HTERT RPE-1 (cell line): ENCODE measurements around the gene GPR143.
"Not testable (repeated sequence)": the region's sequence is repeated elsewhere in the genome, so short reads cannot be mapped to it uniquely, and the experiment has no call there.

Experiments used
- in situ Hi-C: fragments of 300-500 bp; cut with MboI; formaldehyde crosslinking; loops from 4 replicates; pipeline ENCODE4 v1.14.3; 2020; ENCODE audit warnings: low sequenced_read_pairs

The GPR143 gene

DNA sequence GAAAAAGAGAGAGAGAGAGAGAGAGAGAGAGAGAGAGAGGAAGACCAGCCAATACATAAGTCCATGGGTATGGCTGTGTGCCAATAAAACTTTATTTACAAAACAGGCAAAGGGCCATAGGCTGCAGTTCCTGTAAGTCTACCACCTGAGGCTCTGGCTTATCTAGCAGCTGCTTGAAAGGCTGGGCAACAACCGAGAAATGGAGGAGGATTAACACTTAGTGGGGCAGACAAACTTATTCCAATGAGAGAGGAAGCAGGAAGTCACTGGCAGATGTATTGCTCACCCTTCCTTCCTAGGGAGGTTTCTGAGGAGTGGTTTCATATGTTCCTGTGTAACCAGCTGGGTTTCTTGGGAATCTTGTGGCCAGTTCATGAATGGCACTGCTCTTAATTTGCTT, 4.7 kb upstream of the GPR143 start:
- in situ Hi-C loops, result no loop called here

DNA sequence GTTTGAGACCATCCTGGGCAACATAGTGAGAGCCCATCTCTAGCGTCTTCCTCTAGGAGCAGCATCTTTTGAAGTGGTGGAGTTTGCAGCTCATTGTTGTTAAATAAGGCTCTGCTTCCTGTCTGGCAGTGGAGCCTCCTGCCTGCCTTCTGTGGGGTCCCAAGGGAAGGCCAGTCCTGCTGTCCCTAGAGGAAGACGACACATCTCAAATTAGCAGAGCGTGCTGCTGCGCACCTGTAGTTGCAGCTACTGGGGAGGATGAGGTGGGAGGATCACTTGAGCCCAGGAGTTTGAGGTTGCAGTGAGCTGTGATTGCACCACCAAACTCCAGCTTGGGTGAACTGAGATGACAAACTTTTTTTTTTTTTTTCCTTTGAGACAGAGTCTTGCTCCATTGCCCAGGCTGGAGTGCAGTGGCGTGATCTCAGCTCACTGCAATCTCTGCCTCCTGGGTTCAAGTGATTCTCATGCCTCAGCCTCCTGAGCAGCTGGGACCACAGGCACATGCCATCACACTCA, 2.7 kb upstream of the GPR143 start:
- in situ Hi-C loops, result not testable (repeated sequence)

DNA sequence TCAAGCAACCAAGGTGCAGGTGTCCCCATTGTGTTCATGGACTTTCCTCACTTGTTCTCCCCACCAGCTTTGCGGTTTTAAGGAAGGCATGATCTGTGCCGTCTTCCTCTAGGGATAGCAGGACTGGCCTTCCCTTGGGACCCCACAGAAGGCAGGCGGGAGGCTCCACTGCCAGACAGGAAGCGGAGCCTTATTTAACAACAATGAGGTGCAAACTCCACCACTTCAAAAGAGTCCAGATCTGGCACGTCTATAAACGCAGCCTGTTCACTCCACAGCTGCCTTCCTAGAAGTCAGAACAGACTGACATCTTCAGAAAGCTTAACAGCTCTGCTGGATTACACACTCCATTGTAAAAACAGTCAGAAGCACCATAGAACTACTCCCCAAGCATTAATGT, 1.7 kb upstream of the GPR143 start:
- in situ Hi-C loops, result no loop called here

DNA sequence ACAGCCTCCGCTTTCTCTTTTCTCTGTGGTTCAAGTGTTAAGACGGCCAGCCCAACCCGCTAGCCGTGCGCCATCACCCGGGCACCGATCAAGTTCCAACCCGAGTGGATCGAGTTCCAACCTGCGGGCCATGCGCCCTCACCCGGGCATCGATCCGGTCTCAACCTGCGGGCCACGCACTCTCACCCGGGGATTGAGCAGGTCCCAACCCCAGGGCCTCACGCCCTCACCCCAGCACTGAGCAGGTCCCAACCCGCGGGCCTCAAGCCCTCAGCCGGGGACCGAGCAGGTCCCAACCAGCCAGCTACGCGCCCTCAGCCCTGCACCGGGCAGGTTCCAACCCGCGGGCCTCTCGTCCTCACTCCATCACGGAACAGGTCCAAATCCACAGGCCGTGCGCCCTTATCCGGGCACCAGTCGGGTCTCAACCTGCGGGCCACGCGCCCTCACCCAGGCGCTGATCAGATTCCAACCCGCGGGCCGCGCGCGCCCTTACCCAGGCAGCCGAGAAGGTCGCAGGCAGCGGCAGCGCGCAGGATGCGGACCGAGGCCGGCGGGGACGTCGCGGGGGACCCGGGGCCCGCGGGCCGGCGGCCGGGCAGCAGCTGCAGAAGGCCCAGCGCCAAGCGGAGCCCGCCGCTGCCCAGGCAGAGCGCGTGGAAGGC, 443 bp downstream of the GPR143 start:
- in situ Hi-C loops, result no loop called here

DNA sequence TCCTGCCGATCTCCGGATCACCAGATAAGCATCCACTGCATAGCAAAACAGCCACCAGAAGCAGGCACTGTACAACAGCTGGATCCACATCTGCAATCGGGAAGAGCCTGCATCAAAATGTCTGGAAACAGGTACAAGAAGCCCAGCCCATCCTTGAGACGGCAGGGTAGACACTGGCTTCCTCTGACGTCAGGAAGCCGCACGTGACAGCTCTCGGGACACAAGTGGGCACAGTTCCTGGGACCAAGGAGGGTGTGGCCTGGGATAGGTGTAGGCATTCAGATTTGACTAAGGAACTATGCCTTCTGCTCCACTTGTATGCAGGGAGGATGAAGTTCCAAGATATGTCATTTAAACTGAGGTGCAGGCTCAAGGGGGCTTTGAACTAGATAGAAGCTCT, 6.3 kb downstream of the GPR143 start:
- in situ Hi-C loops, result no loop called here

DNA sequence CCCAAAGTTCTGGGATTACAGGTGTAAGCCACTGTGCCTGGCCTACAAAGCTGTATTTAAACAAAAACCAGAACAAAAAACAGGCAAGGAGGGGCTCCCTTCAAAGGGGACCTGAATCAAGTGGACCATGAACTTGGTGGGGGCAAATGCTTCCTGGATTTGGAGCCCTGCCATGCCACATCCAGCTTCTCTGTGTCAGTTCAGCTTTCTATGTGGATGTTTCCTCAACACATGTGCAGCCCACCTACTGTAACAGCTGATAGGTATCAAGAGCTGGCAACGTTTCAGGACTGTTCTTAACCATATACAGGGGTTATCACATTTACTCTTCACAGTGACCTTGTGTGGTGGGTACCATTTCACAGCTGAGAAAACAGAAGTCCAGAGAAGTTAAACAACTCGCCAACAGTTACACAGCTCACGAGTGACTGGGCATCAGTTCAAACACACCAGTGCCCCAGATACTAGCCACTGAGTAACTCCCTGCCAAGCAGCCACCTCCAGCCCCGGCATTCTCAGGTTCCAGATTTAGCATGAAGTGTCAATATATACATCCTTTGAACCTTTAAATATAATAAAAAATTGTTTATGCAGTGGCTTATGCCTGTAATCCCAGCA, 7.5 kb downstream of the GPR143 start:
- in situ Hi-C loops, result no loop called here

DNA sequence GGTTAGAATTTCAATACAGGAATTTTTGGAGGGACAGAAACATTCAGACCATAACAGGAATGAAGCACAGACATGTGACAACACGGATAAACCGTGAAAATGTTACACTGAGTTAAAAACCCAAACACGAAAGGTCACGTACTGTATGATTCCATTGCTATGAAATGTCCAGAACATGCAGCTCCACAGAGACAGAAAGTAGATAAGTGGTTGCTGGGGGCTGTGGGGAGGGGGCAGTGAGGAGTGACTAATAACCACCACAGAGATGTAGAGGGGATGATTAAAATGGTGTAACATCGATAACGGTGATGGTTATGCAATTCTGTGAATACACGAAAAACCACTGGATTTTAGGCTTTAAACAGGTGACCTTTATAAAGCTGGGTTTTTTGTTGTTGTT, 8.3 kb downstream of the GPR143 start:
- in situ Hi-C loops, result no loop called here

DNA sequence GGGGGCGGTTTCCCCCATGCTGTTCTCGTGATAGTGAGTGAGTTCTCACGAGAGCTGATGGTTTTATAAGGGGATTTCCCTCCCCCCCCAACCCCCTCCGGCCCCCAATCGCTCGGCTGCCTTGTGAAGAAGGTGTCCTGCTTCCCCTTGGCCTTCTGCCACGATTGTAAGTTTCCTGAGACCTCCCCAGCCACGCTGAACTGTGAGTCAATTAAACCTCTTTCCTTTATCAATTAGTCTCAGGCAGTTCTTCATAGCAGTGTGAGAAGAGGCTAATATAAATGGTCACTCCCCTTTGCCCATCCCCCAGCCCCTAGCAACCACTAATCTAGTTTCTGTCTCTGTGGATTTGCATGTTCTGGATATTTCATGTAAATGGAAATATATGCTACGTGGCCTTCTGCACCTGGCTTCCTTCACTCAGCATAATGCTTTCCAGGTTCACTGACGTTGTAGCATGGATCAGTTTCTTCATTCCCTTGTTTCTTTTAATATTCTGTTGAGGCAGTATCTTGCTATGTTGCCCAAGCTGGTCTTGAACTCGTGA, 16.4 kb downstream of the GPR143 start:
- in situ Hi-C loops, result no loop called here

DNA sequence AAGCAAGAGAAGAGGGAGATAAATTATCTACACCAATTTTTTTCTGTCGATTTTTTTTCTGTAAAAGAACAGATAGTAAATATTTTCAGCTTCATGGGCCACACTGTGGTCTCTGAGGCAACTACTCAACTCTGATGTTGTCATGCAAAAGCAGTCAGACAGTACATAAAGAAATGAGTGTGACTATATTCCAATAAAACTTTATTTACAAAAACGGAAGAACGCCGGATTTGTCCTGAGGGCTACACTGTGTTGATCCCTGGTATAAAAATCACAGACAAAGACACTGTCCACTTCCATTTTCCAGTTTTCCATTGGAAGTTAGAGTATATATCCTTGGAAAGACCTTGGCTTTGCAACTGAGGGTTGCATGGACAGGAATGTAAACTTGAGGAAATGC, 18.0 kb downstream of the GPR143 start:
- in situ Hi-C loops, result no loop called here

DNA sequence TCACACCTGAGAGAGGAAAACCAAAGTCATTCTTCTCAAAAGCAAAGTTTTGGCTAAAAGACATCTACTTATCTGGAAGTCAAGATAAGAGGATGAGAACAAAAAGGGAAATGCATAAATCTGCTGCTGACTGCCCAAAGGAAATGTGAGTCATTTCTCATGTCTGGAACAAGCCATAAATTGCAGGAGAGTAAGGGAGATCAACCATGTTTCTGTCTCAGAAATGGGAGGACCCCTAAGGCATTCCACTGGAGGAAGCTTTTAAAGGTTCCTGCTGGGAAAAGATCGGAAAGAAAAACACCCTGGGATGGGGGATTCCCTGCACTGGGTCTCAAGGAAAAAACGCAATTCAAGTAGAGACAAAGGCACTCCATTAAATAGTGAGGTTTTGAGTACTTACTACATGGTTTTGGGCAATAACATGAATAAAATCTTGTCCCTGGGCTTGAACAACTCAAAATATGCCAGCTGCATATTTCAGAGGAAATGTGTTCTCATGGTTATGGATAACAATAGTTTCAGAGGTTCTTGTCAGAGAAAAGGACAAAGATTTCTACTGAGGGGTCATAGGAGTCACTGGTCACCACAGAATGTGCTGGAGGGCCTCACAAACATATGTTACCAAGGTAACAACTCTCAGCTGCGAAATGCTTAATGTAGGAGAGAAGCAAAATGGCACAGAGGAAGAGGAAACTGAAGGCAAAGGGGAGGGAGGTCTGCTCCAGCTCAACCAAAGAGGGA, 19.3 kb downstream of the GPR143 start:
- in situ Hi-C loops, result no loop called here

DNA sequence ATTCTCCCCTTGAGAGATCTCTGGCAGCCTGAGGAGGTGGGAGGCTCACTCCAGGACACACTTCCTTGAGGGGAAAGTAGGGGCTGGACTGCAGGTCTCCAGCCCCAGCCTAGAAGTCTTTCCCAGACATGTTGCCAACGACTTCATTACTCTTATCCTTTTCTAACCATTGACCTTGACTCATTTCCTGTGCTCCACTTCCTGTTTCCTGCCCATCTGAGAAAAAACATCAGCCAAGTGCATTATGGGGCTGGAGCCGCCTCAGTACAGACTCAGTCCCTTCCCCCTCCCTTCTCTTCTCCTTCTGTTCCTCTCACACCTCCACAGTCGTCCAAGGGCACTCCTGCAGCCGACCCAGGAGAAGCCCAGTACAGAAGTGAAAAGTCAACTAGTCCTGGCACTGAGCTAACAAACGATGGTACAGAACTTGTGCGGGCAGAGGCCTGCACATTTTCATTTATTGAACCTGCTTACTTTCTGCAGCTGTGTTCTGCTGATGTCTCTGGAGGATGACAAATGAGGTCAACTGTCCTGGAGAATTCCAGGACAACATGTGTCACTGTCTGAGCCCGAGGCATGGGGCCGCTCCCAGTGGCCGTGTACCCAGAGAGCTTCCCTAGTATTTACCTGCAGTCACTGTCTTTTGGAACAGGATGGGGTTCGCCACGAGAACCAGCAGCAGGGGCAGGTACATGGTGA, 20.1 kb downstream of the GPR143 start:
- in situ Hi-C loops, result no loop called here

DNA sequence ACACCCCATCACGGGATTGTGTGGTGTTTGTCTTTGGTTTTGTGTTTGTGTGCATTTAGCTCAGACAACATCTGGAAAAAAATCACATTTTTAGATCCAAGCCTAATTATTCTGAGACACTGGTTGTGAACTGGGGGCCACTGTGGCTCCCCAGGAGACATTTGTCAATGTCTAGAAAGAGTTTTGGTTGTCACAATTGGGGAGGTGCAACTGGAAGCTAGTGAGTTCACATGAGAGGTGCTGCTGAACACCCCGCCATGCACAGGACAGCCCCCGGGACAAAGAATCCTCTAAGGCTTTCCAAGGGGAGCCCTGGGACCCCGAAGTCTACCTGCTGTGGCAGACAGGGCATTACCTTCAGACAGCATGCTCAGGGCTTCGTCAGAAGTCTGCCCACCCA, 26.5 kb downstream of the GPR143 start:
- in situ Hi-C loops, result no loop called here

DNA sequence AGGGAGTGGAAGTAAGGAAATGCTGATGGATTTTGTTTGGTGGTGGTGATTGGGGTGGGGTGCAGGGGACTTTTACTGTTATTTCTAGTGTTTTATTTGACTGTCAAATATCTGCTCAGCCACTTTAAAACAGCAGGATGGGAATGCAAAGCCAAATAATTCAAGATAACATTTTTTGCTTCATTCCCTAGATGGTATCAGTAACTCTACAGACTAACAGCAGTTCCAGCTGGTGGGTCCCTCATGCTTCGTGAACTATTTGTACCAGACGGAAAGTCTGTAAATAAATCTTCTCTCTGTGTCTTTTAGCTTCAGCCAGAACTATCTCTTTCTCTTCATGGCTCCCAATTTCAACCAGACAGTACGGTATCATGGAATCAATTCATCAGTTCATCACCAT, 27.5 kb downstream of the GPR143 start:
- in situ Hi-C loops, result no loop called here

DNA sequence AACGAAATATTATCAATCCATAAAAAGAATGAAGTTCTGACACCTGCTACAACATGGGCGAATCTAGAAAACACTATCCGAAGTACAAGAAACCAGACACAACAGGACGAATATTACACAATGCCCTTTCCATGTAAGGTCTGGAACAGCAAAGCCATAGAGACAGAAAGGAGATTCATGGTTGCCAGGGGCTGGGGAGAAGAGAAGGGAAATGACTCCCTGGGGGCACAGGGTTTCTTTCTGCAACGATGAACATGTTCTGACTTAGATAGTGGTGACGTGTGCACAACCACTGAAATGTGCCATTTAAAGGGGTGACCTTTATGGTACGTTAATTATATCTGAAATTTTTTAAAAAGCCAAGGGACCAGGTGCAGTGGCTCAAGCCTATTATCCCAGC, 28.3 kb downstream of the GPR143 start:
- in situ Hi-C loops, result no loop called here

DNA sequence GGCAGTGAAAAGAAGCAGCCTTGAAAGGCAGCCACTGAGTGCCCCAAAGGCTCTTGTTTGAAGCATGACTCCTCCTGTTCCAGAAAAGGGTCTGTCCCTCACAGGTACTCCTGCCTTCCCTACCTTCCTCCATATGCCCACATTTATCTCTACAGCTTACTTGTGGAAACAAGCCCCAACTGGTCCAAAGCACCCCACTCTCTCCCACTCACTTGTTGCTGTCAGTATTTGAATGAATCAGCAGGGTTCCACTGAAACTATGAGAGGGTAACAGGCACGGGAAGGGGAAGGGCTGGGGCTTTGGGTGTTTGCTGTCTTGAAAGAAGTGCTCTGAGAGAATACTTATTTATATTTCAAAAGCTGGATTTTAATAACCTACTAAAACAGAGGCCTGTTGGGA, 34.9 kb downstream of the GPR143 start:
- in situ Hi-C loops, result no loop called here

DNA sequence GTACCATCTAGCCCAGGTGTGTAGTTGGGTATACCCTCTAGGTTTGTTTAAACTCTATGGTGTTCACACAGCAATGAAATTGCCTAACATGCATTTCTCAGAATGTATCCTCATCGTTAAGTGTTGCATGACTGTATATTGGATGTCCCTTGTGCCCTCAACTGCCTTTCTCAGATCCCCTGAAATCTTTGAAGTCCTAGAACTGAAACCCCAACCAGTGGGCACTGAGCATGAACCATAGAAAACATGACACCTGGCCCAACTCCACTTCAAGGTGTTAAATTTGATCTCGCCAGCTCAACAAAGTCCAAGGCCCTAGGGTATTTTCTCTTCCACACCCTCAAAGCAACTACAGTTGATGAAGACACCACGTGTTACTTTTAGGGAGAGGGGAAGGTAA, 35.6 kb downstream of the GPR143 start:
- in situ Hi-C loops, result no loop called here

DNA sequence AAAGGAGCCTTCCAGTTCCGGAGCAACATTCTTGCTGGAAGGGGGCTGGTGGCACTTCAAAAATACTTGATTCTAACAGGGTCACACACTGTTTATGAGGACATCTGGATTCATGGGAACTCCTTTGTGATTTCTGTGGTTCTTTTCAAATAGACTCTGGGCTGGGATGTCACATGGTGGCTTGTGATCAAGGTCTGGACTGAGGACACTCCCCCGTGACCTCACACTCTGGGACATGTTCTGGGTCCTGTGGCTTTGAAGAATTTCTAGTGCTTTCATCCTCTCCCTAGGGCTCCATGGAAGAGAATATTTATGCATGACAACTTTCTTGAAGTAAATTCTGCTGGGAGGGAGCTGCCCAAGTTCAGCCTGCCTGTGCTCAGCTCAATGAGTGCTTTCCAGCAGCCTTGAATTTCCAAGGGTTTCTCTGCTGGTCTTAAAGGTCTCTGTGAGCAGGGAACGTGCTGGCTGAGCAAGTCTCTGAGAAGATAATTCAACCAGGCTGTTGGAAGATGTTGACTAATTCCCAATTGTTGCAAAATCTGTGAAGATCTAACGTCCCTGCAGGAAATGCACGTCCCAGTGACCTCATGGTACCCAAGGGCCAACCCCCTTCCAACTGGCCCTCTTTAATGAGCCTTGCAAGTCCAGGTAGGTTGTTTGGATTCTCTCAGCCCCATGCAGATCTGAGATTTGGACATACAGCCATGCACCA, 36.3 kb downstream of the GPR143 start:
- in situ Hi-C loops, result no loop called here

DNA sequence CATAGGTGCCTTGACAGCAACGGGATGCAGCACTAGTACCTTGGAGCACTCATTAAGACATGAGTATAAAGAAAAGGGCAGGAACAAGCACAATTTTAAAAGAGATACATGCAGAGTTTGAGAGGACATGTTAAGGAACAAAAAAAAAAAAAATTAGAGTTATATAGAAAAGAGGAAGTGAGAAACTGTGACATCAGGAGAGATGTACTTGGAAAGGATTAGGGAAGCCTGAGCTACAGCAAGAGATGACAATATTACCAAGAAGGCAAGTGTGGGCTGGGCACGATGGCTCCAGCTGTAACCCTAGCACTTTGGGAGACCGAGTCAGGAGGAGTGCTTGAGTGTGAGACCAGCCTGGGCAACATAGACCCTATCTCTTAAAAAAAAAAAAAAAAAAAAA, 37.4 kb downstream of the GPR143 start:
- in situ Hi-C loops, result no loop called here

DNA sequence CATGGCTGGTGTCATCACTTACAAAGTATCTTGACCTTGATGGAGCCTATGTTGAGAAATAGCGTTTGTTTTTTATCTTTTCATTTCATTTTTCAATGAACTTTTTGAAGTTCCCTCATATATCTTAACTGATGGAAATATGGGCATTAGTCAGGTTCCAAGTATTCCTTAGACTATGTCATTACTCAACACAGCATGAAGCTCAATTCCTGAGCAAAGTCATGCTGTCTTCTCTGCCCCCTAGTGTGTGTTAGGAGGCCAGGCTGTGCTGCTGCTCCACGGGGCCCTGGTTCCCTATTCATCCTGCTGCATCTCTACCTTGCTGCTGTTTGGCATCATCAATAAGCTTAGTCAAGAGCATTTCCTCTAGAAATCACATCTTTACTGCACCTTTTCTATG, 40.9 kb downstream of the GPR143 start:
- in situ Hi-C loops, result no loop called here

DNA sequence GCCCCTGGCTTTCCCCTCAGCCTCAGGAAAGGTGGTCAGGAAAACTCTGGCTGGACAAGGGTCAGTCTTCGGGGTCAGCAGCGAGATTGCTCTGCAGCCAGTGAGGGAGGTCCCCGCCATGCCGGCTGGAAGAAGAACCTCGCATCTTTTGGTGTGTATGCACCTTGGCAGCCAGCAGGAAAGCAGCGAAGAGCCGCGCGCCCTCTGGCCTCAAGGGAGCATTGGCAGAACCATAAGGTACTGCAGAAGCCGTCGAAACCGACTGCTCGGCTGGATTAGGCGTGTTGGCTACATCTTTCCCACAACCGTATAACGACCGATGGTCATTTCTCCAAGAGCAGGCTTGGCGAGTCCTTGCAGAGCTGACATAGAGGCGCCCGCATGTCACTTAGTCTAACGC, 48.3 kb downstream of the GPR143 start:
- in situ Hi-C loops, result no loop called here

DNA sequence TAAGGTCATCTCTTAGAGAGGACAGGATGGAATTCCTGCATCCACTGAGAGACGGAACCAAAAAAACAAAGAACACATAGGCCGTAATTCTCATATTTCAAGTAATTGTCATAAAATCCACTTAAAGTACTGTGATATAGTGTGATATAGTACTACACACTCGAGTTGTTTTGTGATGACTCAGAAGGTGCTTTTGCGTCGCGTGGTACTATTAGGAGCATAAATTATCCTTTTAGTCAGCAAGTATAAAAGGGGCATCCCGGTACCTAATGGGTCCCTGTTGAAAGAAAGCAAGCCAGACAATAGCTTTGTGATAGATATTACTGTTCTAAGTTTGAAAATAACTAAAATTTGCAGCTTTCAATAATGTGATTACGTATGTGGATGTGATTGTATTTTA, 55.3 kb downstream of the GPR143 start:
- in situ Hi-C loops, result no loop called here
